Suprapubic skin (tissue), 4 donors: Measurements from ENCODE around the gene SMG6.

Experiments used
- CTCF ChIP-seq, 2 donors: fragments of 200-600 bp in 1 of 2; fragments of 450-650 bp in 1 of 2; sonication (generic) in 1 of 2; IDR thresholded peaks; one replicate each; pipeline ENCODE4 v1.5.1; 2016 to 2019; ENCODE audit warnings: antibody characterized with exemption in 2 of 2, mild to moderate bottlenecking in 1 of 2, moderate library complexity in 1 of 2
- POLR2A ChIP-seq, 2 donors: fragments of 450-650 bp; IDR thresholded peaks; one replicate each; pipeline ENCODE4 v1.6.1; 2017; ENCODE audit warnings: antibody characterized with exemption in 2 of 2, mild to moderate bottlenecking in 2 of 2, moderate library complexity in 2 of 2
- POLR2AphosphoS5 ChIP-seq, 3 donors: sonication (generic); formaldehyde crosslinking; IDR thresholded peaks; one replicate each; pipeline ENCODE4 v1.6.1; 2017; ENCODE audit warnings: antibody characterized with exemption in 3 of 3

GRCh38 chr17:2277429-2278170, 26.0 kb downstream of the SMG6 start:
- TF ChIP-seq CTCF (IDR thresholded peaks at IDR 0.05): no peak
- no peak for TF ChIP-seq POLR2A (IDR thresholded peaks at IDR 0.05)
- no peak for TF ChIP-seq POLR2AphosphoS5 (IDR thresholded peaks at IDR 0.05)
